Pancreas (tissue), 10 donors: ENCODE results near the gene TMEM244. TPM values are rescaled to one million over a fixed set of nuclear protein-coding genes. Genes with fewer than 3 reads are reported as not detected.

Experiments used
- ATAC-seq, 4 donors: fragments of 200-7000 bp; cut with Tn5 transposase; one replicate each; pipeline versions ENCODE4 v1.8.0 to v1.9.1; 2020; ENCODE audit warnings: mild to moderate bottlenecking in 4 of 4, moderate library complexity in 4 of 4
- DNase-seq, 6 donors: peaks; one replicate each; pipeline ENCODE4 v3.0.0-alpha.2; 2020
- FAIRE-seq: peaks from 2 replicates; lab custom pipeline; 2012; peaks lifted over from hg19 to GRCh38; lab: Jason Lieb, UNC
- H3K27ac ChIP-seq, 4 donors: fragments of 200-600 bp; sonication (generic); 1 replicate in 3 of 4; 2 replicates in 1 of 4; pipeline versions ENCODE4 v1.5.0 to v1.8.0; 2020
- H3K27me3 ChIP-seq, 4 donors: fragments of 200-600 bp; one replicate each; pipeline ENCODE4 v1.8.0; 2021
- H3K36me3 ChIP-seq, 3 donors: fragments of 200-600 bp; sonication (generic) in 1 of 3; one replicate each; pipeline versions ENCODE4 v1.5.0 to v1.8.0; 2020 to 2021
- H3K4me1 ChIP-seq, 3 donors: fragments of 200-600 bp; one replicate each; pipeline ENCODE4 v1.8.0; 2021
- H3K4me3 ChIP-seq, 4 donors: fragments of 200-600 bp; sonication (generic) in 2 of 4; one replicate each; pipeline versions ENCODE4 v1.5.0 to v1.8.0; 2020 to 2021
- H3K9me3 ChIP-seq, 4 donors: fragments of 200-600 bp; one replicate each; pipeline ENCODE4 v1.8.0; 2021
- WGBS, 2 donors: extraction: QIAGEN DNeasy Blood & Tissue Kit; methylation state at CpG; one replicate each; pipeline ENCODE4 v1.1.7; 2013; 5-methylcytosine and 5-hydroxymethylcytosine counted together
- intact Hi-C, 3 donors: fragments of 100-400 bp; cut with DNase I; formaldehyde crosslinking; loops; one replicate each; pipeline versions ENCODE4 v1.11.1 to v1.14.2; 2022
- polyA plus RNA-seq, 2 donors: library from polyadenylated mRNA; stranded (reverse); fragments of 200-250 nt; gene quantifications; one replicate each; pipeline ENCODE4 v1.2.3, GENCODE V29; 2013
- total RNA-seq, 6 donors: library from RNA; stranded (reverse); fragmentation: NEBNext Ultra II Directional in 4 of 6; extraction: Animal tissue kit (Norgen Biotek cat#: 25700) in 4 of 6; gene quantifications; one replicate each; pipeline versions ENCODE4 v1.2.1 to v1.2.4, GENCODE V29; 2021 to 2023
- TF ChIP-seq, protein P1 (sequence below), 4 donors: fragments of 200-600 bp; sonication (generic) in 3 of 4; IDR thresholded peaks; one replicate each; pipeline versions ENCODE4 v1.5.0 to v1.8.0; 2021; ENCODE audit warnings: antibody characterized with exemption in 4 of 4
- donor health status: healthy with polysubstance abuse.
- donor health status: DM: no; HTN: no; CAD: no; lungs with moderate emphysema.
- donor health status: DM: no; HTN: no; CAD: no.
- donor health status: control.
- donor health status: control.
- donor health status: Bipolar disorder and iron deficiency.
- donor health status: DM: yes; HTN: yes; CAD: no.
- donor health status: DM: no; HTN: no; CAD: no.
- donor health status: DM: no; HTN: no; CAD: no.
- donor health status: DM: yes; HTN: yes; CAD: no.

The TMEM244 gene
- total and polyA plus RNA-seq, 8 donors: not detected

GRCh38 chr6:129871221-129871620 lies 10.1 kb upstream of the TMEM244 start:
- Histone ChIP-seq H3K4me3 (no peak overlapping the region), H3K36me3 (no peaks in the 10 kb centered on the region), H3K27ac (no peak overlapping the region), H3K27me3 (peaks cover 0 to 5% (median 0%) of the 10 kb centered on the region in 4 donors), H3K4me1 (no peaks in the 10 kb centered on the region), H3K9me3 (no peaks in the 10 kb centered on the region)
- ATAC-seq: no peak
- TF ChIP-seq, protein P1, sequence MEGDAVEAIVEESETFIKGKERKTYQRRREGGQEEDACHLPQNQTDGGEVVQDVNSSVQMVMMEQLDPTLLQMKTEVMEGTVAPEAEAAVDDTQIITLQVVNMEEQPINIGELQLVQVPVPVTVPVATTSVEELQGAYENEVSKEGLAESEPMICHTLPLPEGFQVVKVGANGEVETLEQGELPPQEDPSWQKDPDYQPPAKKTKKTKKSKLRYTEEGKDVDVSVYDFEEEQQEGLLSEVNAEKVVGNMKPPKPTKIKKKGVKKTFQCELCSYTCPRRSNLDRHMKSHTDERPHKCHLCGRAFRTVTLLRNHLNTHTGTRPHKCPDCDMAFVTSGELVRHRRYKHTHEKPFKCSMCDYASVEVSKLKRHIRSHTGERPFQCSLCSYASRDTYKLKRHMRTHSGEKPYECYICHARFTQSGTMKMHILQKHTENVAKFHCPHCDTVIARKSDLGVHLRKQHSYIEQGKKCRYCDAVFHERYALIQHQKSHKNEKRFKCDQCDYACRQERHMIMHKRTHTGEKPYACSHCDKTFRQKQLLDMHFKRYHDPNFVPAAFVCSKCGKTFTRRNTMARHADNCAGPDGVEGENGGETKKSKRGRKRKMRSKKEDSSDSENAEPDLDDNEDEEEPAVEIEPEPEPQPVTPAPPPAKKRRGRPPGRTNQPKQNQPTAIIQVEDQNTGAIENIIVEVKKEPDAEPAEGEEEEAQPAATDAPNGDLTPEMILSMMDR (IDR thresholded peaks at IDR 0.05): no peak
- DNase-seq: no peak
- WGBS, 2 donors: 44 to 52% methylated on average over 3 of the region's 3 CpGs
- intact Hi-C loops: no loop called here
- no peak for FAIRE-seq

DNA sequence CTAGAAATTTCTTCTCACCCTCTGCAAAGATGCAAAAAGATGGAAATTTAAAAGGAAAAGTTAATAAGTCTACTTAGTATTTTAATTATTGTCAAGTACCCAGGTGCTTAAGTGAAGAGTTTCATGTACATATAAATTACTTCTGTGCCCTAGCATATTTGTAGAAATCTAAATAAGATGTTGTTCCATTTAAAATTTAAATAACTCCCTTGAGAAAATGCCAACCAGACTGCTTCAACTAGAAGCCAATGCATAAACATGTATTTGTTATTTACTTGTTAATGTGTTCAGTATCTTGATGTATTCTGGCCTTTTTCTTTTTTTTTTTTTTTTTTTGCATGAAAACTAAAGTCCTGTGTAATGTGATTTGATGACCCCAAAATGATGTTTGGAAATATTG lies 6.3 kb upstream of the TMEM244 start:
- FAIRE-seq: no peak
- intact Hi-C loops: no loop called here

GRCh38 chr6:129866688-129867087 lies 5.6 kb upstream of the TMEM244 start:
- intact Hi-C loops: no loop called here
- 70 to 74% methylated on average over 2 of the region's 2 CpGs for WGBS, 2 donors
- no peak for FAIRE-seq

More for the DNA sequence above, 6.3 kb upstream of the TMEM244 start:
- no peaks in the 10 kb centered on the region for H3K4me1 ChIP-seq
- DNase-seq: no peak
- H3K27me3 ChIP-seq: no peaks in the 10 kb centered on the region
- H3K27ac ChIP-seq: no peak overlapping the region
- H3K36me3 ChIP-seq: no peaks in the 10 kb centered on the region
- H3K4me3 ChIP-seq: no peak overlapping the region
- no peak for ATAC-seq
- TF ChIP-seq, protein P1 (IDR thresholded peaks at IDR 0.05): no peak
- H3K9me3 ChIP-seq: no peaks in the 10 kb centered on the region

DNA sequence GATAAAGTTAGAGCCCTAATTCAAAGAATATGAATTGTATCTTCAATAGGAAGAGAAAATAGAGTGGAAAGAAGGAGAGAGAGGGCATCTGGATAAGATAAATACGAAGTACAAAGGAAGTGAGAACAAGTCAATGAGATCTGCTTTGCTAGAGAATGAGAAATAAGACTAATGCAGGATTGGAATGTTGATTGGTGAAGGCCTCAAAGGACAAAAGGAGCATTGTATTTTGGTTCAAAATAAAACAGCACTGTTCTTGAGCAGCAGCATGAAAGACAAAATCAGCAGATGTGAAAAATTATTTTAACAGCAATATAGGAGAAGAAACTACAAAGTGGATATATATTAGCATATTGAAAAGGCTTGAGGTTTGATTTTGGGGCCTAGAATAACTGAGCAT lies 5.1 kb upstream of the TMEM244 start:
- Histone ChIP-seq H3K27me3 (no peaks in the 10 kb centered on the region), H3K27ac (no peak overlapping the region), H3K9me3 (no peaks in the 10 kb centered on the region), H3K4me1 (no peaks in the 10 kb centered on the region), H3K4me3 (no peak overlapping the region), H3K36me3 (no peaks in the 10 kb centered on the region)
- ATAC-seq: no peak
- intact Hi-C loops: no loop called here
- DNase-seq: no peak
- no peak for FAIRE-seq
- TF ChIP-seq, protein P1 (IDR thresholded peaks at IDR 0.05): no peak
- WGBS, 2 donors: 25 to 29% methylated on average over 1 of the region's 1 CpG

More at GRCh38 chr6:129866688-129867087, 5.6 kb upstream of the TMEM244 start:
- TF ChIP-seq, protein P1 (IDR thresholded peaks at IDR 0.05): no peak
- Histone ChIP-seq H3K4me3 (no peak overlapping the region), H3K27ac (no peak overlapping the region), H3K4me1 (no peaks in the 10 kb centered on the region), H3K9me3 (no peaks in the 10 kb centered on the region), H3K36me3 (no peaks in the 10 kb centered on the region), H3K27me3 (no peaks in the 10 kb centered on the region)
- DNase-seq (no peak), ATAC-seq (no peak)

GRCh38 chr6:129865013-129865412 lies 3.9 kb upstream of the TMEM244 start:
- ATAC-seq: no peak
- H3K4me3 ChIP-seq: no peak overlapping the region
- DNase-seq: no peak
- no peaks in the 10 kb centered on the region for H3K36me3 ChIP-seq
- intact Hi-C loops: no loop called here
- TF ChIP-seq, protein P1 (IDR thresholded peaks at IDR 0.05): no peak
- 83 to 84% methylated on average over 4 of the region's 4 CpGs for WGBS, 2 donors
- no peaks in the 10 kb centered on the region for H3K27me3 ChIP-seq
- no peaks in the 10 kb centered on the region for H3K4me1 ChIP-seq
- no peaks in the 10 kb centered on the region for H3K9me3 ChIP-seq
- FAIRE-seq: no peak
- no peak overlapping the region for H3K27ac ChIP-seq
